ENCODE results near the gene OLFM4.

Gene OLFM4

DNA sequence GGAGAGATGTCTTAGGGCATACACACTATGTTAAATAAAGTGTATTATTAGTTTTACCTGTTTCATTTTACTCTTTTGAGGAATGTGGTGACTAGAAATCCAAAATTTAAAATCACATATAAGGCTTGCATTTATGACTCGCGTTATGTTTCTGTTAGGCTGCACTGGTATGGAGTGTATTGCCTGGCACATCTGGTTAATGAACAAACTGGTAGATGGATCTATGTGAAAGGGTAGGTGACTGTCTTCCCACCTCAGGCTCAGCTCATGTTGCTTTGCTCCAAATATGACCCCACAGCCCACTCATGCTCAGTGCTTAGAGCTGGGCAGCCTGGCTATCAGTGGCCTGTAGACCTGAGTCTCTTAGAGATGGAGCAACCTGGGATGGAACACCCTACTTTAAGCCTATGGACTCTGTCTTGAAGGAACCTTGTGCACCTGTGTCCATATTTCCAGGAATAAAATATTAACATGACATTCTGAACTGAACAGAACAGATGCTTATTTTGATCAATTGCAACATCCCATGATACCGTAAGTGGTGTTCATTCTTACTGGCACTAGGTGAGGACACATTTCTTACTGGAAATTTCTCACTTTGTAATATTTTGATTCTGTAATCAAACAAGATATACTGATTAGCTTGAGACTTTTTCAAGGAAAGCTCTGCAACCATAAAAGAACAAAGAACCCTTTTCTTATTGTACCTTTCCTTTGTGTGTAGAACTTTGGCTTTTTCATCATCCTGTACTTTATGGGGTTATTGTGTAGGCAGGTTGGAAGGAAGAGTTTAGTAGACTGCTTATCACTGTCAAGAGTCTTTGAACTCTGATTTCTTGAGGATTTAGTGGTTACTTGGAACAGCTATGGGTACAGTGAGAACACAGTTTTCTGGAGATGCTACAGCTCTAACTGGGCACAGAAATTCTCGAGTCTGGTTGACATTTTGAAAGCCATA, 9.6 kb upstream of the OLFM4 start:
- no peak overlapping the region for H4K91ac ChIP-seq (ENCODE audit: low read depth, low read length, poor library complexity)
- peaks cover 3 to 10% of the 10 kb centered on the region in 2 donors for H3K9me3 ChIP-seq (replicated peaks in 1 of 2; ENCODE audit: control insufficient read depth in 2 of 2, insufficient read depth in 1 of 2, low read depth in 1 of 2, low read length in 2 of 2)
- no peak overlapping the region for H3K4me2 ChIP-seq (ENCODE audit: insufficient read depth, low read length, poor library complexity, severe bottlenecking)
- no peak overlapping the region for H2BK12ac ChIP-seq (ENCODE audit: low read length)
- H3K18ac ChIP-seq (ENCODE audit: low read length) = peak overlapping the region; percentile 58
- H2AFZ ChIP-seq (ENCODE audit: low read length) = no peak overlapping the region
- H3K4me1 ChIP-seq (ENCODE audit: control insufficient read depth in 2 of 2, insufficient read depth in 1 of 2, low read depth in 1 of 2, low read length in 2 of 2) = peaks cover 5 to 35% of the 10 kb centered on the region in 2 donors
- H3K4me3 ChIP-seq (ENCODE audit: low read length in 2 of 2) = no peak overlapping the region
- H2BK15ac ChIP-seq (ENCODE audit: low read length) = no peak overlapping the region
- no peak overlapping the region for H4K8ac ChIP-seq (ENCODE audit: low read depth, low read length)
- no peak overlapping the region for H3K14ac ChIP-seq (ENCODE audit: low read length)
- no peaks in the 10 kb centered on the region for H3K27me3 ChIP-seq (ENCODE audit: control insufficient read depth in 3 of 3, insufficient read depth in 3 of 3, low read depth in 1 of 3, low read length in 3 of 3)
- H3K9ac ChIP-seq (ENCODE audit: low read depth, low read length, poor library complexity) = no peak overlapping the region
- no peak overlapping the region for H3K4ac ChIP-seq (ENCODE audit: low read length)
- H3K79me1 ChIP-seq (ENCODE audit: low read depth, low read length) = no peaks in the 10 kb centered on the region
- H3K36me3 ChIP-seq (replicated peaks in 1 of 2; ENCODE audit: control insufficient read depth in 2 of 2, insufficient read depth in 2 of 2, low read length in 2 of 2) = no peaks in the 10 kb centered on the region
- H2AK5ac ChIP-seq (ENCODE audit: low read depth, low read length) = no peak overlapping the region
- DNase-seq (ENCODE audit: low spot score) = no peak
- H2BK120ac ChIP-seq (ENCODE audit: low read depth, low read length) = no peak overlapping the region
- no peak overlapping the region for H3K23ac ChIP-seq (ENCODE audit: low read depth, low read length, poor library complexity)
- H2BK5ac ChIP-seq (ENCODE audit: low read length) = no peak overlapping the region
- WGBS, 2 donors (ENCODE audit: extremely low coverage in 2 of 2, insufficient read length in 2 of 2, insufficient replicate concordance in 1 of 2) = no CpG with 5 or more reads among the region's 4 CpGs
- no peak overlapping the region for H3K27ac ChIP-seq (replicated peaks; ENCODE audit: low read length)

DNA sequence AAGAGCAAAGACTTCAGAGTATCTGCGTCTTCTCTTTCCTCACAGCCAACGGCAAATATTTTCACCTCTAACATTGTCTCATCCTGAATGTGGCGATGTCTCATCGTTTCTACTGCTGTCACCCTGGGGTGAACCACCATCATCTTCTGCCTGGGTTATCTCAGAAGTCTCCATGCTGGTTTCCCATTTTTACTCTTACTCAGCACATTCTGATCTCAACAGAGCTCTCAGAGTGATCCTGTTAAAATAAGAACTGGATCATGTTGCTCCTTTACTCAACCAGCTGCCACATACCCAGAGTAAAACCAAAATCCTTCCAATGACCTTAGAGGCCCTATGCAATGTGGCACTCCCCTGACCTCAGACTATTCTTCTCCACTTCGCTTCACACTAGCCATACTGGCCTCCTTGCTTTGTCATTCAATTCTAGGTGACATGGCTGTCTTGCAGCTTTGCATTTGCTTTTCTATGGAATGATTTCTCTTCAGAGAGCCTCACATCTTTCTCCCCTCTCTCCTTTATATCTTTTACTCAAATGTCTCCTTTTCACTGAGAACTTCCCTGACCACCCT, 7.8 kb upstream of the OLFM4 start:
- Histone ChIP-seq H2BK12ac (ENCODE audit: low read length) (no peak overlapping the region), H3K14ac (ENCODE audit: low read length) (no peak overlapping the region), H3K4me1 (ENCODE audit: control insufficient read depth in 2 of 2, insufficient read depth in 1 of 2, low read depth in 1 of 2, low read length in 2 of 2) (peaks cover 5 to 31% of the 10 kb centered on the region in 2 donors), H4K91ac (ENCODE audit: low read depth, low read length, poor library complexity) (no peak overlapping the region), H3K79me1 (ENCODE audit: low read depth, low read length) (no peaks in the 10 kb centered on the region), H3K23ac (ENCODE audit: low read depth, low read length, poor library complexity) (no peak overlapping the region), H3K9me3 (replicated peaks in 1 of 2; ENCODE audit: control insufficient read depth in 2 of 2, insufficient read depth in 1 of 2, low read depth in 1 of 2, low read length in 2 of 2) (peaks cover 3 to 10% of the 10 kb centered on the region in 2 donors), H3K36me3 (replicated peaks in 1 of 2; ENCODE audit: control insufficient read depth in 2 of 2, insufficient read depth in 2 of 2, low read length in 2 of 2) (no peaks in the 10 kb centered on the region), H3K4me2 (ENCODE audit: insufficient read depth, low read length, poor library complexity, severe bottlenecking) (no peak overlapping the region), H3K4ac (ENCODE audit: low read length) (no peak overlapping the region), H3K27ac (replicated peaks; ENCODE audit: low read length) (no peak overlapping the region), H4K8ac (ENCODE audit: low read depth, low read length) (no peak overlapping the region), H3K4me3 (ENCODE audit: low read length in 2 of 2) (no peak overlapping the region), H3K9ac (ENCODE audit: low read depth, low read length, poor library complexity) (no peak overlapping the region), H2BK15ac (ENCODE audit: low read length) (no peak overlapping the region), H2BK5ac (ENCODE audit: low read length) (no peak overlapping the region), H3K18ac (ENCODE audit: low read length) (no peak overlapping the region), H3K27me3 (ENCODE audit: control insufficient read depth in 3 of 3, insufficient read depth in 3 of 3, low read depth in 1 of 3, low read length in 3 of 3) (no peaks in the 10 kb centered on the region), H2AFZ (ENCODE audit: low read length) (peak overlapping the region; percentile 1), H2AK5ac (ENCODE audit: low read depth, low read length) (no peak overlapping the region), H2BK120ac (ENCODE audit: low read depth, low read length) (no peak overlapping the region)
- no CpG with 5 or more reads among the region's 5 CpGs for WGBS, 2 donors (ENCODE audit: extremely low coverage in 2 of 2, insufficient read length in 2 of 2, insufficient replicate concordance in 1 of 2)
- no peak for DNase-seq (ENCODE audit: low spot score)

DNA sequence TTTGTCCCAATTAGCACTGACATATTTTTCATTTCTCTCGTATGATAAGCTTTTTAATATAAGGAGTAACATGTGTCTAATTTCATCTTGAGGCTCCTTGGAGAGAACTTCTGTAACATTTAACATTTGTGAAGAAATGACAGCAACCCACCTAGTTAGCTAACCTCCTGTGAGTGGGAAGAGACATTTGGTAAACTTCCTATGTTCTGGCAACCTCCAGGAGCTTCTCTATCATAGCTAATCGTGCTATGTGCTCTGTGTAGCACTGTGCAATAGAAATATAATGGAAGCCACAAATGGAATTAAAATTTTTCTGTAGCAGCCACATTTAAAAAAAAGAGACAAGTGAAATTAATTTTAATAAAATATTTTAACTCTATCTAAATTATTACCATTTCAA, 5.4 kb upstream of the OLFM4 start:
- Histone ChIP-seq H3K4ac (ENCODE audit: low read length) (no peak overlapping the region), H2BK12ac (ENCODE audit: low read length) (no peak overlapping the region), H3K27me3 (ENCODE audit: control insufficient read depth in 3 of 3, insufficient read depth in 3 of 3, low read depth in 1 of 3, low read length in 3 of 3) (no peaks in the 10 kb centered on the region), H4K8ac (ENCODE audit: low read depth, low read length) (no peak overlapping the region), H2AFZ (ENCODE audit: low read length) (no peak overlapping the region), H2AK5ac (ENCODE audit: low read depth, low read length) (no peak overlapping the region), H3K4me3 (ENCODE audit: low read length in 2 of 2) (no peak overlapping the region), H3K9ac (ENCODE audit: low read depth, low read length, poor library complexity) (no peak overlapping the region), H2BK120ac (ENCODE audit: low read depth, low read length) (no peak overlapping the region), H4K91ac (ENCODE audit: low read depth, low read length, poor library complexity) (no peak overlapping the region), H3K18ac (ENCODE audit: low read length) (no peak overlapping the region), H3K79me1 (ENCODE audit: low read depth, low read length) (no peaks in the 10 kb centered on the region), H3K4me2 (ENCODE audit: insufficient read depth, low read length, poor library complexity, severe bottlenecking) (no peak overlapping the region), H3K14ac (ENCODE audit: low read length) (no peak overlapping the region), H2BK15ac (ENCODE audit: low read length) (no peak overlapping the region), H2BK5ac (ENCODE audit: low read length) (no peak overlapping the region), H3K4me1 (ENCODE audit: control insufficient read depth in 2 of 2, insufficient read depth in 1 of 2, low read depth in 1 of 2, low read length in 2 of 2) (peaks cover 7 to 35% of the 10 kb centered on the region in 2 donors), H3K23ac (ENCODE audit: low read depth, low read length, poor library complexity) (no peak overlapping the region), H3K36me3 (replicated peaks in 1 of 2; ENCODE audit: control insufficient read depth in 2 of 2, insufficient read depth in 2 of 2, low read length in 2 of 2) (no peaks in the 10 kb centered on the region), H3K27ac (replicated peaks; ENCODE audit: low read length) (no peak overlapping the region), H3K9me3 (replicated peaks in 1 of 2; ENCODE audit: control insufficient read depth in 2 of 2, insufficient read depth in 1 of 2, low read depth in 1 of 2, low read length in 2 of 2) (no peaks in the 10 kb centered on the region)
- no CpG with 5 or more reads among the region's 2 CpGs for WGBS, 2 donors (ENCODE audit: extremely low coverage in 2 of 2, insufficient read length in 2 of 2, insufficient replicate concordance in 1 of 2)
- no peak for DNase-seq (ENCODE audit: low spot score)

DNA sequence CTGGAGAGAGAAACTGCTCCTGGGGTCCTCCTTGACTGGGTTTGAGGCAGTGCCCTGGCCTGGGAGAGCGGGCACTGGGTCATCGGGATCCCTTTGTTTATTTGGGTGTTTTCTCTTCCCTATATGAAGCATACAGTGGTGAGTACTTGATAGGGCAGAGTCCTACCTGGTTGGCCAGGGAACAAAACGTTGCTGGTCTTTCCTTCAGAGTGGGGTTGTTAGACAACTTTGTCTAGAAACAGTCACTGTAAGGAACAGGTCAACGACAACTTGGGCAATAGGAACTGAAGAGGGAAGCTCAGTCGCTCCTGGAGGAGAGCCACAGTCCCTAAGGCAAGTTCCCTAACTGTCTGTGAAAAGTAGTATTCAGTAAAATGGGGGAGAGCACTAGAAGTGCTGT, 550 bp upstream of the OLFM4 start:
- H3K14ac ChIP-seq (ENCODE audit: low read length) = no peak overlapping the region
- H3K18ac ChIP-seq (ENCODE audit: low read length) = no peak overlapping the region
- no peak overlapping the region for H3K4ac ChIP-seq (ENCODE audit: low read length)
- peak overlapping the region; percentile 20 for H2AFZ ChIP-seq (ENCODE audit: low read length)
- H3K79me1 ChIP-seq (ENCODE audit: low read depth, low read length) = no peaks in the 10 kb centered on the region
- no peak overlapping the region for H3K9ac ChIP-seq (ENCODE audit: low read depth, low read length, poor library complexity)
- H3K27ac ChIP-seq (replicated peaks; ENCODE audit: low read length) = no peak overlapping the region
- no peak for DNase-seq (ENCODE audit: low spot score)
- WGBS, 2 donors (ENCODE audit: extremely low coverage in 2 of 2, insufficient read length in 2 of 2, insufficient replicate concordance in 1 of 2) = no CpG with 5 or more reads among the region's 5 CpGs
- no peak overlapping the region for H2BK15ac ChIP-seq (ENCODE audit: low read length)
- H2AK5ac ChIP-seq (ENCODE audit: low read depth, low read length) = no peak overlapping the region
- no peak overlapping the region for H4K91ac ChIP-seq (ENCODE audit: low read depth, low read length, poor library complexity)
- H3K23ac ChIP-seq (ENCODE audit: low read depth, low read length, poor library complexity) = no peak overlapping the region
- H2BK12ac ChIP-seq (ENCODE audit: low read length) = no peak overlapping the region
- peaks cover 2 to 18% of the 10 kb centered on the region in 2 donors for H3K4me1 ChIP-seq (ENCODE audit: control insufficient read depth in 2 of 2, insufficient read depth in 1 of 2, low read depth in 1 of 2, low read length in 2 of 2)
- H2BK120ac ChIP-seq (ENCODE audit: low read depth, low read length) = no peak overlapping the region
- H3K27me3 ChIP-seq (ENCODE audit: control insufficient read depth in 3 of 3, insufficient read depth in 3 of 3, low read depth in 1 of 3, low read length in 3 of 3) = no peaks in the 10 kb centered on the region
- no peaks in the 10 kb centered on the region for H3K9me3 ChIP-seq (replicated peaks in 1 of 2; ENCODE audit: control insufficient read depth in 2 of 2, insufficient read depth in 1 of 2, low read depth in 1 of 2, low read length in 2 of 2)
- no peak overlapping the region for H2BK5ac ChIP-seq (ENCODE audit: low read length)
- H3K4me2 ChIP-seq (ENCODE audit: insufficient read depth, low read length, poor library complexity, severe bottlenecking) = no peak overlapping the region
- no peaks in the 10 kb centered on the region for H3K36me3 ChIP-seq (replicated peaks in 1 of 2; ENCODE audit: control insufficient read depth in 2 of 2, insufficient read depth in 2 of 2, low read length in 2 of 2)
- no peak overlapping the region for H3K4me3 ChIP-seq (ENCODE audit: low read length in 2 of 2)
- H4K8ac ChIP-seq (ENCODE audit: low read depth, low read length) = no peak overlapping the region
